Muscle of leg (tissue), 11 donors: ENCODE results near the gene EDC4. TPM values are rescaled to one million over a fixed set of nuclear protein-coding genes. Genes with fewer than 3 reads are reported as not detected.
"Not testable (repeated sequence)": the region's sequence is repeated elsewhere in the genome, so short reads cannot be mapped to it uniquely, and the experiment has no call there.

ENCODE experiments used
- DNase-seq: peaks from one replicate; pipeline ENCODE4 v3.0.0; 2013
- H3K27ac ChIP-seq: one replicate; pipeline ENCODE4 v1.5.1; 2013; ENCODE audit warnings: mild to moderate bottlenecking, low read length, control low read depth
- H3K27me3 ChIP-seq: one replicate; pipeline ENCODE4 v1.6.1; 2013; ENCODE audit warnings: low read length; ENCODE audit not compliant: control insufficient read depth, insufficient read depth
- H3K36me3 ChIP-seq: one replicate; pipeline ENCODE4 v1.6.1; 2013; ENCODE audit warnings: low read length; ENCODE audit not compliant: control insufficient read depth, insufficient read depth
- H3K4me1 ChIP-seq: one replicate; pipeline ENCODE4 v1.6.1; 2013; ENCODE audit warnings: low read length; ENCODE audit not compliant: control insufficient read depth, insufficient read depth
- H3K4me3 ChIP-seq: one replicate; pipeline ENCODE4 v1.5.1; 2013; ENCODE audit warnings: low read length, control low read depth
- H3K9me3 ChIP-seq: replicated peaks from 2 replicates; pipeline ENCODE4 v1.6.1; 2013; ENCODE audit warnings: low read depth, low read length; ENCODE audit not compliant: control insufficient read depth
- WGBS: methylation state at CpG from one replicate; pipeline ENCODE4 v1.1.5; 2013; ENCODE audit warnings: missing lambda C conversion rate; ENCODE audit not compliant: insufficient coverage; 5-methylcytosine and 5-hydroxymethylcytosine counted together
- polyA plus RNA-seq, 8 donors: library from polyadenylated mRNA; unstranded; fragments of 120-200 nt; gene quantifications; one replicate each; pipeline versions ENCODE4 v1.2.1 to v1.2.3, GENCODE V29; 2013; ENCODE audit warnings: inconsistent platforms in 1 of 8, low replicate concordance in 1 of 8; ENCODE audit not compliant: insufficient read length in 8 of 8, insufficient read depth in 1 of 8
- total RNA-seq: library from RNA; stranded (reverse); fragments of 120-200 nt; gene quantifications from one replicate; pipeline ENCODE4 v1.2.4, GENCODE V29; 2013

Gene EDC4
- total and polyA plus RNA-seq, 9 donors = 56.9 to 124 (median 113) TPM

DNA sequence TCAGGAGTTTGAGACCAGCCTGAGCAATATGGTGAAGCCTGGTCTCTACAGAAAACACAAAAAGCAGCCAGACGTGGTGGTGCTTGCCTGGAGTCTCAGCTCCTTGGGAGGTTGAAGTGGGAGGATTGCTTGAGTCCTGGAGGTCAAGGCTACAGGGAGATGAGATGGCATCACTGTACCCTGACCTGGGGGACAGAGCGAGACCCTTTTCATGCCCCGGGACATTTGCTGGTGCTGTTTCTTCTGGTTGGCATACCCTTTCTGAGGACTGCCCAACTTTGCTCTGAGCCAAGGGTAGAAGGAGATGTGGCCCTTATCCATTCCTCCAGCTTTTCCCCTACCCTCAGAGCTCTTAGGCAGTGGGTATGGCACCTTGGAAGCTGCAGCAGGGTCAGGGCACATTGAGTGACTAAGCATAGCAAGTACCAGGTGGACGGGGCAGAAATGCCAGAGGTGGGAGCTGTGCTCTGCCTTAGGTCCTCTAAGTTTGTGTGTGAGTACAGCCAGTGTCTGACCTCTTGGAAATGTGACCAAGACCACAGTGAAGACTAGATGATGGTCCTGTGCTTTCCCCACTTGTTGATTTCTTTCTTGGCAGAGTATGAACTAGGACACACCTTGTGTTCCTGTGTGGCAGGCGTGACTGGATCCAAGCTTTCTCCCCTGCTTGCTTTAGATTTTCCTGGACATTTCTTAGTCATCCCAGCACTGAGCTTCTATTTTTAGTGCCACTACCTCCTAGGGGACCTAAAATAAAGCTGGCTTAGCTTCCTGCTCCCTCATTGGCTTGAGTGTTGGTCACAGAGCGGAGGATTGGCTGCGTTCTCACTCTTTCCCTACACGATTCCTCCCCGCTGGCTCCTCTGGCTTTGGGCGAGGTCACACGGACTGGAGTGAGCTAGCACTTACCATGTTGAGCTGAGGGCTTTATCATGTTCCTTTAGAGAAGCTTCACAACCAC is 9.9 kb upstream of the EDC4 start:
- no peaks in the 10 kb centered on the region for H3K9me3 ChIP-seq
- H3K27ac ChIP-seq = peak overlapping the region; percentile 94
- 54% methylated on average over 4 of the region's 11 CpGs for WGBS
- DNase-seq = peak; percentile 95
- peaks cover 41% of the 10 kb centered on the region for H3K36me3 ChIP-seq
- no peak overlapping the region for H3K4me3 ChIP-seq
- no peaks in the 10 kb centered on the region for H3K27me3 ChIP-seq
- H3K4me1 ChIP-seq = peaks cover 49% of the 10 kb centered on the region

DNA sequence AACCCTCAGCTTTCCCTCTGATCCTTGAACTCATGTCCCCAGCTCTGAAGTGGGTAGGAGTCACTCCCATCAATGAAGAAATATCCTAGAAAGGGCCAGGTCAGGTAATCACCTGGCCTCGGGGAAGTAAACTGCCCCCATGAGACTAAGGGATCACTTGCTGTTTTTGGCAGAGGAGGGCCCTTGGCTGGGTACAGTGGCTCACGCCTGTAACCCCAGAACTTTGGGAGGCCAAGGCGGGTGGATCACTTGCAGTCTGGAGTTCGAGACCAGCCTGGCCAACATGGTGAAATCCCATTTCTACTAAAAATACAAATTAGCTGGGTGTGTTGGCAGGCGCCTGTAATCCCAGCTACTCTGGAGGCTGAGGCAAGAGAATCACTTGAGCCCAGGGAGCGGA is 8.8 kb upstream of the EDC4 start:
- not testable (repeated sequence) for H3K9me3 ChIP-seq, DNase-seq, H3K27me3 ChIP-seq, H3K4me3 ChIP-seq
- 86% methylated on average over 2 of the region's 6 CpGs for WGBS
- peaks cover 40% of the 10 kb centered on the region for H3K4me1 ChIP-seq
- H3K36me3 ChIP-seq = peaks cover 51% of the 10 kb centered on the region
- peak overlapping the region; percentile 94 for H3K27ac ChIP-seq

DNA sequence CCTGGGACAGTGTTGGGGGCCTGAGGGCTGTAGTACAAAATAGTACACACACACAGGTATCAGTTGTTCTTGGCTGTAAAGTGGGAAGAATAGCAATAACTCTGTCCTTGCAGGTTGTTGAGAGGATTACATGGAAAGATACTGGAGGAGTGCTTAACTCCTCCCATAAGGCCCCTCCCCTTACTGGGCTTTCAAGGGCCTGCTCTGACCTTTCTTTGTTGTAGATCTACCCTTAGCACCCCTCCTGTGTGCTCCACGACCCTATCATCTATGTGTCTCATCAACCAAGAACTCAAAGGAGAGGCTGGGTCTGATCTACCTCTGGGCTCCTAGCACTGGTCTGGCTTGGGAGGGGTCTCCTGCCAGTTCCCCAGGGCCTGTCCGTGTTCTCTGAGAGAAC is 8.3 kb upstream of the EDC4 start:
- Histone ChIP-seq H3K9me3 (no peaks in the 10 kb centered on the region), H3K4me1 (peaks cover 40% of the 10 kb centered on the region), H3K27ac (no peak overlapping the region), H3K27me3 (no peaks in the 10 kb centered on the region), H3K4me3 (no peak overlapping the region), H3K36me3 (peaks cover 54% of the 10 kb centered on the region)
- WGBS = 71% methylated on average over 2 of the region's 2 CpGs
- DNase-seq = no peak

DNA sequence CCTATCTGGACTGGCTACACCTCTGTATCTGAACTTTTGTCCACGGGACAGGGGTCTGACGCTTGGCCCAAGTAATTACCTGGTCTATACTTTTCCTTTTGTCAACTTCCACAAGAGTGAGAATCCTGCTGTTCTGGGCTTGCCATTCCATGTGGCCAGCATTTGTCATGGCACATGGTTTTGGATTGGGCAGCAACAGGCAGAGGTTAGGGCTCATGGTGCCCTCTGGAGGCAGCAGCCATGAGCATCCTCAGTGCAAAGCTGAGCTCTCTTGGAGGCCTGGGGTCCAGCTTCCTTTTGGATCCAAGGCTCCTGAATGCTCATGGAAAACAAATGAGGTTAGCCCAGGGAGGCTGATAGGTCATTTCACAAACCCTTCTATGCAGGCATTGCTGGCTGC is 7.5 kb upstream of the EDC4 start:
- WGBS = no CpG with 5 or more reads among the region's 2 CpGs
- H3K4me3 ChIP-seq = no peak overlapping the region
- H3K4me1 ChIP-seq = peaks cover 39% of the 10 kb centered on the region
- no peak for DNase-seq
- H3K9me3 ChIP-seq = no peaks in the 10 kb centered on the region
- H3K36me3 ChIP-seq = peaks cover 59% of the 10 kb centered on the region
- no peaks in the 10 kb centered on the region for H3K27me3 ChIP-seq
- H3K27ac ChIP-seq = no peak overlapping the region

DNA sequence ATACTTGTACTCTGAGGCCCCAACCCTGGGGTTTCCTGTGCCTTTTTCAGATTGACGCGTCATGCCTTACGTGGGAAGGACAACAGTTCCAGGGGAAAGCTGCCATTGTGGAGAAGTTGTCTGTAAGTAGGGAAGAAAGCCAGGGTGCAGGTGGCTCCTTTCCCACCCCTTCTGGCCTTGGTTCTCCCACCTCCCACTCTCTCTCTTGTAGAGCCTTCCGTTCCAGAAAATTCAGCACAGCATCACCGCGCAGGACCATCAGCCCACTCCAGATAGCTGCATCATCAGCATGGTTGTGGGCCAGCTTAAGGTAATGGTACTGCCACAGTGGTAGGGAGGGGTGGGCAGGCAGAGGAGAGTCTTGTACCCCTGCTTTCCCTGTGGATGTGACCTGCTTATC is 4.6 kb upstream of the EDC4 start:
- no peak for DNase-seq
- no peak overlapping the region for H3K27ac ChIP-seq
- H3K36me3 ChIP-seq = peaks cover 65% of the 10 kb centered on the region
- H3K9me3 ChIP-seq = no peaks in the 10 kb centered on the region
- no peak overlapping the region for H3K4me3 ChIP-seq
- WGBS = 90% methylated on average over 2 of the region's 6 CpGs
- no peaks in the 10 kb centered on the region for H3K27me3 ChIP-seq
- H3K4me1 ChIP-seq = peaks cover 17% of the 10 kb centered on the region

DNA sequence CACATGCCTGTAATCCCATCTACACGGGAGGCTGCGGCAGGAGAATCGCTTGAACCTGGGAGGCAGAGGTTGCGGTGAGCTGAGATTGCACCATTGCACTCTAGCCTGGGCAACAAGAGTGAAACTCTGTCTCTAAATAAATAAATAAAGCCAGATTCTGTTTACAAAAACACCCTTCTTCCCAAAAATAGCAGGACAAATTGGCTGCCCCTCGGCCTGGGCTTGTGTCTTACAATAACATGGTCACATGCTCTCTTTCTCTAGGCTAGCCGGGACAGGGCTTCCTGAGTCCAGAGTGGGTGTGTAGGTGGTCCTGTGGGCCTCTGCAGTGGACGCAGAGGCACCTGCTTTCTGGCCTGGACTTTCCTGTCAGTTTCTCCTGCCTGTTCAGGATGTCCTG is 3.2 kb upstream of the EDC4 start:
- peaks cover 17% of the 10 kb centered on the region for H3K4me1 ChIP-seq
- DNase-seq = no peak
- peaks cover 63% of the 10 kb centered on the region for H3K36me3 ChIP-seq
- no peaks in the 10 kb centered on the region for H3K9me3 ChIP-seq
- no peak overlapping the region for H3K4me3 ChIP-seq
- H3K27me3 ChIP-seq = no peaks in the 10 kb centered on the region
- H3K27ac ChIP-seq = no peak overlapping the region
- WGBS = 94% methylated on average over 6 of the region's 7 CpGs

DNA sequence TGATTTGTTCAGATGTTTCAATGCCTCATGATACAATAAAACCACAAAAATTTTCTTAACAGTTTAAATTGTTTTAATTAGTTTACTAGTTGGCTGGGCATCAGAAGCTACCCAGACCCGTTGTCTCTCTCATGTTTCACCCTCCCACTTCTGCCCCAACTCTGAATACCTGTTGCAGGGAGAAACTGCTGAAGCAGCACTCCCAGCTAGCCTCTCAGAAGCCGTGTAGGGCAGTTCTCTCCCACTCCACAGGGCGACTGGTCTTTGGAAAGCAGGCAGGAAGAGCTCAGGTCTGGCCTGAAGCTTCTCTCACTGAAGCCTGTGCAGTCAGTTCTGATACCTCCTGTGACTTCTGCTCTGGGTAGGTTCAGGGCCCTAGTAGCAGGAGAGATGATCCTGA is 1.6 kb upstream of the EDC4 start:
- WGBS = 94% methylated on average over 3 of the region's 3 CpGs
- H3K27ac ChIP-seq = no peak overlapping the region
- no peak overlapping the region for H3K4me3 ChIP-seq
- H3K4me1 ChIP-seq = peaks cover 26% of the 10 kb centered on the region
- H3K9me3 ChIP-seq = no peaks in the 10 kb centered on the region
- H3K27me3 ChIP-seq = no peaks in the 10 kb centered on the region
- H3K36me3 ChIP-seq = peaks cover 63% of the 10 kb centered on the region
- no peak for DNase-seq

DNA sequence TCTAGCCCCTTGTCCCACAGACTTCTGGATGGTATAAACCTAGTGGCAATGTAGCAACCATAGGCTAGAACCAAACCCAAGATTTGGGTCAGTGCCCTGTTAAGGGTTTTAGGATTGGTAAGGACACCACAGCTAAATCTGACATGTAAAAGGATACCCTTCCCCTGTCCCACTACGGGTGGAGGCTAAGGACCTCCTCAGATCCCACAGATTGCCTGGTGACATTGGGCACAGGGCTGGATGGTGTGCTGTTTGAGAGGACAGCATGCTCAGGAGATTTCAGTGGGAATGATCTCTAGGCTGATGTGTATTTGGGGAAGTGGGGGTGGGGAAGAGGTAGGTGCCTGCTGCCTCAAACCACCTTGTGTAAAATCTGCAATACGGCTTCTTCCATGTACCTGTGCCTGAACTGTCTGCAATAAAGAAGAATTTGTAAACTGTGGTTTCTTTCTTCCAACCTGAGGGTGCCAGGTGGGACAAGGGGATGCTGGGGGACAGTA is 671 bp upstream of the EDC4 start:
- Histone ChIP-seq H3K36me3 (peaks cover 66% of the 10 kb centered on the region), H3K4me3 (no peak overlapping the region), H3K4me1 (peaks cover 26% of the 10 kb centered on the region), H3K27ac (peak overlapping the region; percentile 76), H3K27me3 (no peaks in the 10 kb centered on the region), H3K9me3 (no peaks in the 10 kb centered on the region)
- DNase-seq = no peak
- no CpG with 5 or more reads among the region's 2 CpGs for WGBS

DNA sequence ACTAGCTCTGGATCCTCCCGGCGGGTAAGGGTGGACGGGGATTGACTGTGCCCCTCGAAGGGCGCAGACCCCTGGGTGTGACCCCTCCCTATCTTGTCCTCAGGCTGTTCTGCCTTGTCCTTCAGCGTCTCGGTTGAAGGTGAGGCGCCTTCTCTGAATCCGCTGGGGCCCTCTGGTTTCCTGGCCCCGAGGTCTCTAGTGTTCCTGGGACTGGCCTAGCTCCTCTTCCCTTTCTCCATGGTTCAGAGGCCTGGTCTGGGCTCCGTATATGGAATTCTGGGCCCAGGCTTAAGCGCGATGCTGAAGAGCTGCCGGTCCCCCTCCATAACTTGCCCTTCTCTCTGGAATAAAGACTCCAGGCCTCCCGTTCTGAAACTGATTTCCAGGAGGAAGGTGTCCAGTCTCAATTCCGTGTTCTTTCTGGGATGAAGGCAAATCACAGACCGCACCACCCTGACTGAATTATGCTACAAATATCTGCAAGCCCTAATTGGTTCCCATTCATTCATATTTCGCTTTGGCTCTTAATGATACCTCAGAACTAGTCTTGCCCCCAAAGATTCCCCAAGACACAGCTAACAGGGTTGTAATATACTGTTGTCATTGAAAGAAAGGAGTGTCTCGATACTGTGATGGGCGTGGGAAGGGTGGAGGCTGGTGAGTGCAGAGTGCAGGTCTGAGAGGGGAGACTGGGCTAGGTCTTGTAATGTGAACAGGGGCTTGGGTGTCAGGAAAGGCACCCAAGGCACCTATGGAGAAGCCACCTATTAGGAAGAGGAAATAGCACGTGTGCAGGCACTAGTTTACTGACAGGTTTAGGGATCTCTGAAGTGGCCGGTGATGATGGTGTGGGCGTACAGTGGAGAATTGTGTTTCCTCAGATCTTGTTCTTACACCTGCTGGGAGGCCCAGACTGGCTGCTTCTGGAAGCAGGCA is 851 bp downstream of the EDC4 start:
- no peak for DNase-seq
- WGBS = 6% methylated on average over 16 of the region's 23 CpGs
- Histone ChIP-seq H3K27ac (peak overlapping the region; percentile 76), H3K36me3 (peaks cover 66% of the 10 kb centered on the region), H3K27me3 (no peaks in the 10 kb centered on the region), H3K4me3 (peak overlapping the region; percentile 97), H3K9me3 (no peaks in the 10 kb centered on the region), H3K4me1 (peaks cover 26% of the 10 kb centered on the region)

DNA sequence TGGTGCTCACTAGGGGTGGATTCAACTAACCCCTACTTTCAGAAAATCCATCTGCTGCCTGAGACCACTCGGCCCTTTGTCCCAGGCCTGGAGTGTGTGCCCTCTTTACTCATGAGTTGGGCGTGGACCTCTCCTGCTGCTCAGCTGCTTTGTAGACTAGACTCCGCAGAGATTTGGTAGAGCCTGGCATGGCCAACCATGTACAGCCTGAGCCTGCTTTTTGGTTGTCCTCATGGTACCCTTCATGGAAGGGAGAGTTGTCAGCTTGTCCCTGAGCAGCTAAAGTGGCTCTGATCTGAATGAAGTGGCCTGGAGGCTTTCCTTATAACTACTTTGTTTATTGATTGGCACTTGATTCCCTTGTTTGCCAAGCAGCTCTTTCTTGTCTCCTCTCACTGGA is 1.5 kb downstream of the EDC4 start:
- H3K4me3 ChIP-seq = peak overlapping the region; percentile 97
- DNase-seq = no peak
- no peaks in the 10 kb centered on the region for H3K27me3 ChIP-seq
- H3K9me3 ChIP-seq = no peaks in the 10 kb centered on the region
- 90% methylated on average over 2 of the region's 3 CpGs for WGBS
- peak overlapping the region; percentile 76 for H3K27ac ChIP-seq
- H3K36me3 ChIP-seq = peaks cover 67% of the 10 kb centered on the region
- peaks cover 26% of the 10 kb centered on the region for H3K4me1 ChIP-seq
